ENCODE results near the gene DNAJC10.

- no peak for TF ChIP-seq JUN (IDR thresholded peaks at IDR 0.05; ENCODE audit: borderline replicate concordance, insufficient read depth, insufficient read length, low read depth)
- TF ChIP-seq, protein P1, sequence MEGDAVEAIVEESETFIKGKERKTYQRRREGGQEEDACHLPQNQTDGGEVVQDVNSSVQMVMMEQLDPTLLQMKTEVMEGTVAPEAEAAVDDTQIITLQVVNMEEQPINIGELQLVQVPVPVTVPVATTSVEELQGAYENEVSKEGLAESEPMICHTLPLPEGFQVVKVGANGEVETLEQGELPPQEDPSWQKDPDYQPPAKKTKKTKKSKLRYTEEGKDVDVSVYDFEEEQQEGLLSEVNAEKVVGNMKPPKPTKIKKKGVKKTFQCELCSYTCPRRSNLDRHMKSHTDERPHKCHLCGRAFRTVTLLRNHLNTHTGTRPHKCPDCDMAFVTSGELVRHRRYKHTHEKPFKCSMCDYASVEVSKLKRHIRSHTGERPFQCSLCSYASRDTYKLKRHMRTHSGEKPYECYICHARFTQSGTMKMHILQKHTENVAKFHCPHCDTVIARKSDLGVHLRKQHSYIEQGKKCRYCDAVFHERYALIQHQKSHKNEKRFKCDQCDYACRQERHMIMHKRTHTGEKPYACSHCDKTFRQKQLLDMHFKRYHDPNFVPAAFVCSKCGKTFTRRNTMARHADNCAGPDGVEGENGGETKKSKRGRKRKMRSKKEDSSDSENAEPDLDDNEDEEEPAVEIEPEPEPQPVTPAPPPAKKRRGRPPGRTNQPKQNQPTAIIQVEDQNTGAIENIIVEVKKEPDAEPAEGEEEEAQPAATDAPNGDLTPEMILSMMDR (IDR thresholded peaks at IDR 0.05; ENCODE audit: extremely low read depth in 1 of 2, insufficient read depth in 1 of 2, low read depth in 1 of 2, low read length in 2 of 2) = no peak
- TF ChIP-seq POLR2AphosphoS5 (IDR thresholded peaks at IDR 0.05; ENCODE audit: insufficient read depth, low read depth, low read length) = no peak
- no peak for TF ChIP-seq POLR2A (IDR thresholded peaks at IDR 0.05; ENCODE audit: low read depth, low read length)
- no peak for TF ChIP-seq FOS (IDR thresholded peaks at IDR 0.05; ENCODE audit: borderline replicate concordance, insufficient read depth, low read length)
- TF ChIP-seq EZH2 (IDR thresholded peaks at IDR 0.05; ENCODE audit: borderline replicate concordance, low read depth, low read length, severe bottlenecking) = no peak
- no peak for TF ChIP-seq MYC (IDR thresholded peaks at IDR 0.05; ENCODE audit: low read depth, low read length)
- TF ChIP-seq, protein P2, sequence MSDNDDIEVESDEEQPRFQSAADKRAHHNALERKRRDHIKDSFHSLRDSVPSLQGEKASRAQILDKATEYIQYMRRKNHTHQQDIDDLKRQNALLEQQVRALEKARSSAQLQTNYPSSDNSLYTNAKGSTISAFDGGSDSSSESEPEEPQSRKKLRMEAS (IDR thresholded peaks at IDR 0.05; ENCODE audit: insufficient read depth, insufficient read length) = no peak
- no peak for TF ChIP-seq GATA2 (IDR thresholded peaks at IDR 0.05; ENCODE audit: insufficient read depth, insufficient read length, low read depth, low read length)
These were observed 108.2 kb downstream of the DNAJC10 start for GRCh38 chr2:182824056-182824766.
